A549 (cell line): ENCODE measurements around the gene TRIM37. TPM values are rescaled to one million over a fixed set of nuclear protein-coding genes. Genes with fewer than 3 reads are reported as not detected.

Source experiments
- ATAC-seq, 2 experiments: fragments of 200-7000 bp in 1 of 2; fragments of >200 bp in 1 of 2; cut with Nextera tagmentation in 1 of 2; cut with Tn5 transposase in 1 of 2; 3 replicates each; pipeline versions ENCODE4 v1.8.0 to v1.9.1; 2018 to 2020; ENCODE audit warnings: mild to moderate bottlenecking in 1 of 2, moderate library complexity in 1 of 2
- CTCF ChIA-PET: fragments of 300-600 bp; sonication (Branson Sonifier 250); formaldehyde crosslinking; extraction: SDS; loops from one replicate; lab custom pipeline; 2021; ENCODE audit warnings: antibody characterized with exemption, inconsistent platforms; lab: Yijun Ruan, JAX
- POLR2A ChIA-PET: fragments of 350-600 bp; formaldehyde crosslinking; extraction: SDS; loops from one replicate; lab custom pipeline; 2021; ENCODE audit warnings: antibody characterized with exemption, inconsistent platforms; lab: Yijun Ruan, JAX
- DNase-seq, 2 experiments: peaks; one replicate each; pipeline versions ENCODE4 v3.0.0 to v3.0.0-alpha.2; 2011 to 2016; ENCODE audit warnings: low read depth in 1 of 2, low spot score in 1 of 2
- FAIRE-seq: peaks from 2 replicates; lab custom pipeline; 2011; peaks lifted over from hg19 to GRCh38; lab: Jason Lieb, UNC
- H3K27ac ChIP-seq, 2 experiments: fragments of >200 bp; sonication (Bioruptor Twin); formaldehyde crosslinking; 3 replicates each; pipeline ENCODE4 v1.5.1; 2016 to 2017
- H3K4me1 ChIP-seq: fragments of >200 bp; sonication (Bioruptor Twin); formaldehyde crosslinking; 3 replicates; pipeline ENCODE4 v1.6.1; 2016
- H3K4me2 ChIP-seq: fragments of >200 bp; sonication (Bioruptor Twin); formaldehyde crosslinking; 3 replicates; pipeline ENCODE4 v1.6.1; 2016
- H3K4me3 ChIP-seq: fragments of >200 bp; sonication (Bioruptor Twin); formaldehyde crosslinking; 3 replicates; pipeline ENCODE4 v1.5.1; 2016
- H3K9me3 ChIP-seq: fragments of >200 bp; sonication (Bioruptor Twin); formaldehyde crosslinking; 3 replicates; pipeline ENCODE4 v1.6.1; 2016
- CBX2 ChIP-seq: fragments of 200-600 bp; sonication (generic); IDR thresholded peaks from 2 replicates; pipeline ENCODE4 v1.6.1; 2016; ENCODE audit warnings: low read depth, mild to moderate bottlenecking, borderline replicate concordance
- CBX8 ChIP-seq: fragments of 200-600 bp; sonication (generic); IDR thresholded peaks from 2 replicates; pipeline ENCODE4 v1.6.1; 2016
- E2F6 ChIP-seq: IDR thresholded peaks from 2 replicates; pipeline ENCODE4 v1.6.1; 2012; ENCODE audit warnings: low read depth, borderline replicate concordance
- EHF ChIP-seq: fragments of 250-450 bp; sonication (Bioruptor Pico); IDR thresholded peaks from 2 replicates; pipeline ENCODE4 v1.5.0; 2020; ENCODE audit warnings: mild to moderate bottlenecking
- EHMT2 ChIP-seq: fragments of 200-600 bp; sonication (generic); IDR thresholded peaks from 2 replicates; pipeline ENCODE4 v1.6.1; 2016; ENCODE audit warnings: antibody characterized with exemption, low read depth, mild to moderate bottlenecking, moderate library complexity
- EP300 ChIP-seq, 2 experiments: fragments of >200 bp; sonication (Bioruptor Twin); formaldehyde crosslinking; IDR thresholded peaks; 2 replicates in 1 of 2; 3 replicates in 1 of 2; pipeline ENCODE4 v1.6.1; 2016 to 2017
- FOSL2 ChIP-seq, 2 experiments: fragments of 450-650 bp in 1 of 2; fragments of >200 bp in 1 of 2; sonication (Bioruptor Twin) in 1 of 2; formaldehyde crosslinking; IDR thresholded peaks; 2 replicates each; pipeline versions ENCODE4 v1.5.0 to v1.6.1; 2016 to 2020; ENCODE audit warnings: mild to moderate bottlenecking in 1 of 2, moderate library complexity in 1 of 2
- HDAC2 ChIP-seq: fragments of 200-600 bp; sonication (generic); IDR thresholded peaks from 2 replicates; pipeline ENCODE4 v1.6.1; 2016
- HES2 ChIP-seq: fragments of >200 bp; sonication (Bioruptor Twin); formaldehyde crosslinking; IDR thresholded peaks from 2 replicates; pipeline ENCODE4 v1.6.1; 2016
- HMGXB4 ChIP-seq: fragments of 250-450 bp; sonication (Bioruptor Pico); IDR thresholded peaks from 2 replicates; pipeline ENCODE4 v1.5.0; 2021; ENCODE audit warnings: mild to moderate bottlenecking, moderate library complexity, borderline replicate concordance
- HOXB13 ChIP-seq: fragments of 250-450 bp; sonication (Bioruptor Pico); IDR thresholded peaks from 2 replicates; pipeline ENCODE4 v1.5.0; 2020; ENCODE audit warnings: low read depth, mild to moderate bottlenecking, moderate library complexity
- KDM1A ChIP-seq: fragments of 200-600 bp; sonication (generic); IDR thresholded peaks from 2 replicates; pipeline ENCODE4 v1.6.1; 2016; ENCODE audit warnings: low read depth, mild to moderate bottlenecking
- KDM5A ChIP-seq: fragments of 200-600 bp; sonication (generic); IDR thresholded peaks from 2 replicates; pipeline ENCODE4 v1.6.1; 2016; ENCODE audit warnings: antibody characterized with exemption, mild to moderate bottlenecking
- MAX ChIP-seq: IDR thresholded peaks from 2 replicates; pipeline ENCODE4 v1.6.1; 2012
- MAZ ChIP-seq: fragments of 150-350 bp; IDR thresholded peaks from 2 replicates; pipeline ENCODE4 v1.6.1; 2014; ENCODE audit warnings: antibody characterized with exemption, low read depth, low read length, borderline replicate concordance
- PHF8 ChIP-seq: fragments of 200-600 bp; sonication (generic); IDR thresholded peaks from 2 replicates; pipeline ENCODE4 v1.6.1; 2016; ENCODE audit warnings: low read depth, mild to moderate bottlenecking, antibody characterized with exemption, moderate library complexity, borderline replicate concordance
- RARB ChIP-seq: fragments of 250-450 bp; sonication (Bioruptor Pico); IDR thresholded peaks from 2 replicates; pipeline ENCODE4 v1.8.0; 2021; ENCODE audit warnings: mild to moderate bottlenecking, moderate library complexity
- SREBF2 ChIP-seq: fragments of 450-650 bp; IDR thresholded peaks from 2 replicates; pipeline ENCODE4 v1.6.1; 2014; ENCODE audit warnings: mild to moderate bottlenecking, moderate library complexity
- TFCP2L1 ChIP-seq: fragments of 250-450 bp; sonication (Bioruptor Pico); IDR thresholded peaks from 2 replicates; pipeline ENCODE4 v1.5.0; 2021; ENCODE audit warnings: mild to moderate bottlenecking
- TP53 ChIP-seq: fragments of 250-450 bp; sonication (Bioruptor Pico); IDR thresholded peaks from 2 replicates; pipeline ENCODE4 v1.5.0; 2021; ENCODE audit warnings: mild to moderate bottlenecking, moderate library complexity
- USF2 ChIP-seq: fragments of 450-650 bp; IDR thresholded peaks from 2 replicates; pipeline ENCODE4 v1.6.1; 2014; ENCODE audit warnings: antibody characterized with exemption
- ZC3H11A ChIP-seq: fragments of 450-650 bp; IDR thresholded peaks from 2 replicates; pipeline ENCODE4 v1.6.1; 2014; ENCODE audit warnings: antibody characterized with exemption, mild to moderate bottlenecking
- WGBS: methylation state at CpG from one replicate; pipeline ENCODE4 v1.1.6; 2017; ENCODE audit errors: missing lambda C conversion rate; 5-methylcytosine and 5-hydroxymethylcytosine counted together
- polyA plus RNA-seq, 4 experiments: library from polyadenylated mRNA; depleted of rRNA in 3 of 4; stranded (reverse); fragments of >200 nt; fragmentation: RNase III in 1 of 4; extraction: RNeasy Plus Mini Kit Qiagen cat#74134 plus additional on column Dnase treatment in 1 of 4; gene quantifications; 2 replicates in 3 of 4; 3 replicates in 1 of 4; pipeline ENCODE4 v1.2.3, GENCODE V29; 2011 to 2017

The TRIM37 gene
- polyA plus RNA-seq, 2 of the 4 experiments (the other 2 are of a cell fraction) = 29.4 to 56.3 TPM

GRCh38 chr17:59073972-59074371 is 32.7 kb downstream of the TRIM37 start:
- ChIA-PET CTCF (interaction anchor here (0.6 to 1.2 kb wide), 2 partner anchors 14 to 104 kb away, joined by 3 to 4 read pairs; no protein-coding TSS in a partner anchor), POLR2A (no interaction called here)
- no peak overlapping the region for H3K27ac ChIP-seq
- H3K4me2 ChIP-seq = no peak overlapping the region
- 97% methylated on average over 1 of the region's 1 CpG for WGBS
- peak; percentile 70 for FAIRE-seq
- DNase-seq = no peak
- no peak overlapping the region for H3K4me3 ChIP-seq
- TF ChIP-seq RARB (no peak), TP53 (CRISPR knock-in tag) (no peak), SREBF2 (no peak), TFCP2L1 (CRISPR knock-in tag) (no peak), EHF (no peak), E2F6 (no peak), KDM5A (no peak), MAX (no peak), FOSL2 (IDR thresholded peaks at IDR 0.05) (no peak), FOSL2 (CRISPR knock-in tag; IDR thresholded peaks at IDR 0.05) (no peak)
- H3K9me3 ChIP-seq = no peaks in the 10 kb centered on the region
- no peak for ATAC-seq
- H3K4me1 ChIP-seq = peaks cover 8% of the 10 kb centered on the region; the same call in 2 of the 3 replicates

- Histone ChIP-seq H3K4me3 (no peak overlapping the region), H3K27ac (no peak overlapping the region), H3K9me3 (no peaks in the 10 kb centered on the region), H3K4me1 (peaks cover 7% of the 10 kb centered on the region; the same call in 2 of the 3 replicates), H3K4me2 (no peak overlapping the region)
- no peak for ATAC-seq
- ChIA-PET POLR2A (no interaction called here), CTCF (interaction anchor here (1.4 kb wide), 1 partner anchor 12 kb away, joined by 3 read pairs; no protein-coding TSS in a partner anchor)
- TF ChIP-seq FOSL2 (IDR thresholded peaks at IDR 0.05) = no peak
- TF ChIP-seq FOSL2 (CRISPR knock-in tag; IDR thresholded peaks at IDR 0.05) = no peak
- no peak for TF ChIP-seq CBX2
- TF ChIP-seq ZC3H11A = no peak
- no peak for TF ChIP-seq HDAC2
- no peak for TF ChIP-seq HMGXB4
- no peak for DNase-seq
- FAIRE-seq = no peak
- WGBS = 92% methylated on average over 1 of the region's 1 CpG
These were observed 36.8 kb downstream of the TRIM37 start for GRCh38 chr17:59069856-59070255.

- ATAC-seq (no peak), DNase-seq (no peak), FAIRE-seq (no peak)
- POLR2A ChIA-PET = no interaction called here
- 78% methylated on average over 4 of the region's 6 CpGs for WGBS
- no peak overlapping the region for H3K4me2 ChIP-seq
- H3K4me1 ChIP-seq = no peaks in the 10 kb centered on the region; the same call in 2 of the 3 replicates
- no peak overlapping the region for H3K4me3 ChIP-seq
- H3K27ac ChIP-seq = no peak overlapping the region
- TF ChIP-seq KDM1A = no peak
- no peak for TF ChIP-seq USF2
- TF ChIP-seq EHF = no peak
- no peak for TF ChIP-seq EP300 (IDR thresholded peaks at IDR 0.05)
- no peak for TF ChIP-seq CBX8
- TF ChIP-seq HES2 = no peak
- TF ChIP-seq EHMT2 = no peak
- no peak for TF ChIP-seq PHF8
- TF ChIP-seq HOXB13 (CRISPR knock-in tag) = no peak
- no peak for TF ChIP-seq FOSL2 (IDR thresholded peaks at IDR 0.05)
- TF ChIP-seq FOSL2 (CRISPR knock-in tag; IDR thresholded peaks at IDR 0.05) = no peak
- no peak for TF ChIP-seq MAZ
- H3K9me3 ChIP-seq = no peaks in the 10 kb centered on the region
- CTCF ChIA-PET = no interaction called here
These were observed 38.9 kb downstream of the TRIM37 start for GRCh38 chr17:59067756-59068155.
